GM12865 (cell line): ENCODE measurements around the gene CFAP46.

Experiments used
- DNase-seq: peaks from one replicate; pipeline ENCODE4 v3.0.0; 2010; ENCODE audit warnings: low read depth
- H3K4me3 ChIP-seq: 2 replicates; pipeline ENCODE4 v1.5.1; 2011; ENCODE audit warnings: mild to moderate bottlenecking, low read depth, low read length, control low read depth
- TF ChIP-seq, protein P1 (sequence below): IDR thresholded peaks from 2 replicates; pipeline ENCODE4 v1.5.1; 2011; ENCODE audit warnings: low read length, control low read depth, low read depth, inconsistent platforms; ENCODE audit not compliant: insufficient read depth; ENCODE audit errors: missing control alignments

The CFAP46 gene

DNA sequence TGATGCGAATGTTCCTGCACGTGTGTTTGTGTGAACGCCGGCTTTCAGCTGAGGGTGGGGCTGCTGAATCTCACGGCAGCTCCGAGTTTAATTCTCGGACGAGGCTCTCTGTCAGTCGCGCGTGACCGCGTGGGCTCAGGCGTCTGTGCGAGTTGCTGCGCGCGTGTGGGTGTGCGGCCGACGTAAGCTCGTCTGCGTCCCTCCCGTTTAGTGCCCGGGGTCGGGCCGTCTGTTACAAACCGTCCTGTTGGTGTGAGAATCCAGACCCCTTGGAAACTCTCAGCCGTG is 41.6 kb upstream of the CFAP46 start:
- no peak for DNase-seq
- TF ChIP-seq, protein P1, sequence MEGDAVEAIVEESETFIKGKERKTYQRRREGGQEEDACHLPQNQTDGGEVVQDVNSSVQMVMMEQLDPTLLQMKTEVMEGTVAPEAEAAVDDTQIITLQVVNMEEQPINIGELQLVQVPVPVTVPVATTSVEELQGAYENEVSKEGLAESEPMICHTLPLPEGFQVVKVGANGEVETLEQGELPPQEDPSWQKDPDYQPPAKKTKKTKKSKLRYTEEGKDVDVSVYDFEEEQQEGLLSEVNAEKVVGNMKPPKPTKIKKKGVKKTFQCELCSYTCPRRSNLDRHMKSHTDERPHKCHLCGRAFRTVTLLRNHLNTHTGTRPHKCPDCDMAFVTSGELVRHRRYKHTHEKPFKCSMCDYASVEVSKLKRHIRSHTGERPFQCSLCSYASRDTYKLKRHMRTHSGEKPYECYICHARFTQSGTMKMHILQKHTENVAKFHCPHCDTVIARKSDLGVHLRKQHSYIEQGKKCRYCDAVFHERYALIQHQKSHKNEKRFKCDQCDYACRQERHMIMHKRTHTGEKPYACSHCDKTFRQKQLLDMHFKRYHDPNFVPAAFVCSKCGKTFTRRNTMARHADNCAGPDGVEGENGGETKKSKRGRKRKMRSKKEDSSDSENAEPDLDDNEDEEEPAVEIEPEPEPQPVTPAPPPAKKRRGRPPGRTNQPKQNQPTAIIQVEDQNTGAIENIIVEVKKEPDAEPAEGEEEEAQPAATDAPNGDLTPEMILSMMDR: no peak
- H3K4me3 ChIP-seq: no peak overlapping the region

DNA sequence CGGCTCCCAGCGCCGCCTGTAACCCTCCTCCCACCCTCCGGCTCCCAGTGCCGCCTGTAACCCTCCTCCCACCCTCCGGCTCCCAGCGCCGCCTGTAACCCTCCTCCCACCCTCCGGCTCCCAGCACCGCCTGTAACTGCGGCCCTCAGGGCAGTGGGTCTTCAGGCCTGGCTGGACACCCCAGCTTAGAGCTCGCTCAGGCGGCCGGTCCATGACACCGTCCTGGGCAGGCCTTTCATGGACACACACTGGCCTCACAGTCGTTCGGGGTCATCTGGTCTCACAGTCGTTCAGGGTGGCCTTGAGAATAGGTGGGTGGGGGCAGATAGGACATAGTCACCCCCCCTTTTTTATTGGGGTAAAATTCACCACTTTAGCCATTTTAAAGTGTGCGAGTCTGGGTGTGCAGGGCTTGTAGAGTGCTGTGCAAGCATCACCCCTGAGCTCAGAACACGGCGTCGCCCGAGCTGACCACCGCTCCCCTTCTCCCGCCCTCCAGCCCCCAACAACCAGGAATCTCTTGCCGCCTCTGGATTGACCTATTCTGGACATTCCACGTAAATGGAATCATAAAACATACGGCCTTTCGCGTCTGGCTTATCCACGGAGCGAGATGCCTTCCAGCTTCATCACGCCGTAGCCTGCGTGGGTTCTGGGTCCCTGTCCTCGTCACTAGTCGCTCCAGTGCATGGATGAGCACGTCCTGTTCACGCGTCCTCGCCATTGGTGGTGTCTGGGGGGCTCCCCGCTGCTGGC is 41.1 kb upstream of the CFAP46 start:
- no peak overlapping the region for H3K4me3 ChIP-seq
- TF ChIP-seq, protein P1: no peak
- DNase-seq: no peak

DNA sequence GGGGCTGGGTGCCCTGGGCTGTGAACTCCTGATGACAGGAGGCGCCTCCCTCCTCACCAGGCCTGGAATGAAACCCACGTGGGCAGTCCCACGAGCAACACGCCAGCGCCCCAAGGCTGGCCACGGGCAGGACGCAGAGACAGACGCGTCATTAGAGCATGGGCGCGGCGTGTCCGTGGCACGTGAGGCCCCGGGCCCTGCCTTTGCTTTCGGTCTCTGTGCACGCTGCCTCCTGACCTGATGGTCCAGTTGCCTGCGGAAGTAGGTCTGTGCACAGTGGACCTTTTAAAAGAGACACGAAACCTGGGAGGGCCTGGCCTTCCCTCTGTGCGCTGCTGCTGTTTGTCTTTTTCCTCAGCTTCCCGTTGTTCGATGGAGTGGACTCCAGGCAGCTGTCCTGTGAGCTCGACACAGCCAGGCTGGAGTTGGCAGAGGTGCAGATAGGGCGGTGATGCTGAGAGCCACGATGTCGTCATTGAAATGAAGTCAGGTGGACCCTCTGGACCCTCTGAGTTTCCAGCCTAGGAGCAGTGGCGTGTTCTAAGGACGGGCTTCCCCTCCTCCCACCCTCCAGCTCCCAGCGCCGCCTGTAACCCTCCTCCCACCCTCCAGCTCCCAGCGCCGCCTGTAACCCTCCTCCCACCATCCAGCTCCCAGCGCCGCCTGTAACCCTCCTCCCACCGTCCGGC is 40.1 kb upstream of the CFAP46 start:
- no peak for DNase-seq
- no peak overlapping the region for H3K4me3 ChIP-seq
- TF ChIP-seq, protein P1: no peak

DNA sequence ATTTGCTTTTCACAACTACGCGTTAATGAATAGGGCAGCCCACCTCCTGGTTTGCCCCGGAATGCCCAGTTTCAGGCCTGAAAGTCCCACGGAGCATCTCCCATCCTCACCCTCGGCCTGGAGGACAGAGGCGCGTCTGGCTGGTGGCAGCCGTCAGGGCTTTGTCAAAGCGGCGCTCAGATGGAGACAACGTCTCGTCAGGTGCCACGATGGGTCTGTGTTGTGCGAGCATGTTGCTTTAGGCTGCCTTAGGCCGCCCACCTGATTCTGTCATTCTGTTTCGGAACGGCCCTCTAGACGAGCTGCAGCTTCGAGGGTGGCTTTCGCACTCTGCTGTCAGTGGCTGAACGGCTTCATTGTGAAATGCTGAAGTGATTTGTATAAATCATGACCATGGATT is 39.4 kb upstream of the CFAP46 start:
- TF ChIP-seq, protein P1: no peak
- no peak overlapping the region for H3K4me3 ChIP-seq
- no peak for DNase-seq

DNA sequence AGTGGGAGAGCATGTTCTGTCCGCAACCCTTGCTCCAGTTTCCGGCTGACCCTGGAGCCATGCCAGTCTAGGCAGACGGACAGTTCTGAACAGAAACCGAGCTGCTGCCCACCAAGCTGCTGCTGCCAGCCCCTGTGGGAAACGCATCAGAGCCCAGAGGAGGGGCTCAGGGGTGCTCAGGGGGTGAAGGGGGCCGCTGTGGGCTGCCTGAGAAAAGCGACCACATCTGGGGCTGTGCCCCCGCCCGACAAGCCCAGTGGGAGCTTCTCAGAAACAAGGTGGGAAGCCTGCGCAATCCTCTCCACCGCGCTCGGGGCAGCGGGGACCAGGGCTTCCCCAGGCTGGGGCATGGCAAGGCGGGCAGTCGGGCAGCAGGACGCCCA is 38.8 kb upstream of the CFAP46 start:
- H3K4me3 ChIP-seq: no peak overlapping the region
- TF ChIP-seq, protein P1: no peak
- DNase-seq: no peak

DNA sequence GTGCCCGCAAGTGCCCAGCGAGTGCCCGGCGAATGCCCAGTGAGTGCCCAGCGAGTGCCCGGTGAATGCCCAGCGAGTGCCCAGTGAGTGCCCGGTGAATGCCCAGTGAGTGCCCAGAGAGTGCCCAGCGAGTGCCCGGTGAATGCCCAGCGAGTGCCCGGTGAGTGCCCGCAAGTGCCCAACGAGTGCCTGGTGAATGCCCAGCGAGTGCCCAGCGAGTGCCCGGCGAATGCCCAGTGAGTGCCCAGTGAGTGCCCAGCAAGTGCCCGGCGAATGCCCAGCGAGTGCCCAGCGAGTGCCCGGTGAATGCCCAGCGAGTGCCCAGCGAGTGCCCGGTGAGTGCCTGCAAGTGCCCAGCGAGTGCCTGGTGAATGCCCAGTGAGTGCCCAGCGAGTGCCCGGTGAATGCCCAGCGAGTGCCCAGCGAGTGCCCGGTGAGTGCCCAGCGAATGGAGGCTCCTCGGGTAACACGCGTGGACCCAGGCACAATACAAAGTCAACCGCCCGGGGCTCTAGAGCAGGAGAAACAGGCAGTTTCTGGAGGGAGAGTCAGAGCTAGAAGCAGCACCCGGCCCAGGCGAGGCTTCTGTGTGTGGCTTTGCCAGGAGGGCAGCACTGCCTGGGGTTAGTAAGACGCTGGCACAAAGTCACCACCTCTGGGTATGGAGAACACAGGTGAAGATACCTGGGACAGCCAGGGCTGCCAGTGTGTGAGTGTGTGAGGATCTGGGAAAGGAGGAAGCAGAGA is 38.2 kb upstream of the CFAP46 start:
- no peak overlapping the region for H3K4me3 ChIP-seq
- no peak for DNase-seq
- TF ChIP-seq, protein P1: no peak
